HG03571 (cell line): ENCODE measurements around the gene BFAR.
A peak's percentile ranks its signal among the peaks of the same experiment; 100 is the strongest.
"Not testable (repeated sequence)": the region's sequence is repeated elsewhere in the genome, so short reads cannot be mapped to it uniquely, and the experiment has no call there.

Experiments used
- ATAC-seq: cut with Tn5 transposase; IDR thresholded peaks from one replicate; pipeline ENCODE4 v1.9.1; 2021; ENCODE audit not compliant: unreplicated experiment

The BFAR gene

DNA sequence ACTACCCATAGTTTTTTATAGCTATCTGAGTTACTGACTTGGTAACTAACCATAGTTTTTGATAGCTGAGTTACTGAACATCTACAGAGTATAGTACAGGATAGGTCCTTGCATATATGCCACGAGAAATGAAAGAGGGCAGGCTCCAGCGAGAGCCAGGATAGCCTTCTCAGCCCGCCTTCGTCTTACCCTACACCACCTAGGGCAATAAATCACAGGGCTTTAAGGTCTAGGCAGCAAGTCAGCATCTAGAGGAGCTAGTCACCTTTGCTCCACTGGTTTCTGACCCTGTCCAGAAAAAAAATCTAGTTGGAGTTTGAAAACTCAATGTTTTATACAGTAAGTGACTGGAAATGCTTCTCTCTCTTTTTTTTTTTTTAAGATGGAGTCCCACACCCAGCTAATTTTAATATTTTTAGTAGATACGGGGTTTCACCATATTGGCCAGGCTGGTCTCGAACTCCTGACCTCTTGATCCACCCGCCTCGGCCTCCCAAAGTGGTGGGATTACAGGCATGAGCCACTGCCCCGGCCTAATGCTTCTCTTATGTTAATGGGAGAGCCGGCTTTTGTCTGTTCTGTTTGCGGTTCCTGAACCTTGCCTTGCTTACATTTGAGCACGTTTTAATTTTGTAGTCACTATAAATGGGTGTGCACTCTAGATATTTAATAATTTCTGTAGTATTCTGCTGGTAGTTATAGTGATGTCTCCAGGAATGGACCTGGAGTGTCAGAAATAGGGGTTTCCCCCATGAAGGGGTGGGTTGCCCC is 2.8 kb downstream of the BFAR start:
- ATAC-seq, result no peak

DNA sequence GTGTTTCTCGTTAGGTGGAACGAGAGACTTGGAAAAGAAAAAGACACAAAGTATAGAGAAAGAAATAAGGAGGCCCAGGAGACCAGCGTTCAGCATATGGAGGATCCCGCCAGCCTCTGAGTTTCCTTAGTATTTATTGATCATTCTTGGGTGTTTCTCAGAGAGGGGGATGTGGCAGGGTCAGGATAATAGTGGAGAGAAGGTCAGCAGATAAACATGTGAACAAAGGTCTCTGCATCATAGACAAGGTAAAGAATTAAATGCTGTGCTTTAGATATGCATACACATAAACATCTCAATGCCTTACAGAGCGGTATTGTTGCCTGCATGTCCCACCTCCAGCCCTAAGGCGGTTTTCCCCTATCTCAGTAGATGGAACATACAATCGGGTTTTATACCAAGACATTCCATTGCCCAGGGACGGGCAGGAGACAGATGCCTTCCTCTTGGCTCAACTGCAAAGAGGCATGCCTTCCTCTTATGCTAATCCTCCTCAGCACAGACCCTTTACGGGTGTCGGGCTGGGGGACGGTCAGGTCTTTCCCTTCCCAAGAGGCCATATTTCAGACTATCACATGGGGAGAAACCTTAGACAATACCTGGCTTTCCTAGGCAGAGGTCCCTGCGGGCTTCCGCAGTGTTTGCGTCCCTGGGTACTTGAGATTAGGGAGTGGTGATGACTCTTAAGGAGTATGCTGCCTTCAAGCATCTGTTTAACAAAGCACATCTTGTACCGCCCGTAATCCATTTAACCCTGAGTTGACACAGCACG is 3.6 kb downstream of the BFAR start:
- not testable (repeated sequence) for ATAC-seq

DNA sequence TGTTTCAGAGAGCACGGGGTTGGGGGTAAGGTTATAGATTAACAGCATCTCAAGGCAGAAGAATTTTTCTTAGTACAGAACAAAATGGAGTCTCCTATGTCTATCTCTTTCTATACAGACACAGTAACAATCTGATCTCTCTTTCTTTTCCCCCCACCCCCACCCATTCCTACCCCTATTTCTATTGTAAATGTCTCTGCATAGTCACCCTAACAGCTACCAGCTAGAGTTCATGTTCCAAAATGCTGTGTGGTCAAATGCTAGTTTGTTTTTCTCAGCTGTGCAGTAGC is 4.1 kb downstream of the BFAR start:
- ATAC-seq, result not testable (repeated sequence)

DNA sequence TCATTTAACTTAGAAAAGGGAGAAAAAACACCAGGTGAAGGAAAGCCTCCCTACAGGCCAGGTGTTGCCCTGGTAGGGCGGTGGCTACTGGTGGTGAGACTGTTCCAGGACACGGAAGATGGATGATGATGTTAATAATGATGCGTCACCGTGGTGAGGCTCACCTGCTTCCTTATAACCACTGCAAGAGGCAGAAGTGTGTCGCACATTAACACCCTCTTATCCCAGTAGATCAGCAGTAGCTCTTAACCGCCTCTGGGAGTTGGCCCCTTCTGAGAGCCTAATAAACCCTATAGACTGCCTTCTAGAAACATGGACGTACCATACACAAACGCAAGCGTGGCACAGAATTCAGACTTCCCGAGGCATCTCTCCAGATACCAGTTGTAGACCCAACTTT is 7.8 kb downstream of the BFAR start:
- ATAC-seq, result no peak

DNA sequence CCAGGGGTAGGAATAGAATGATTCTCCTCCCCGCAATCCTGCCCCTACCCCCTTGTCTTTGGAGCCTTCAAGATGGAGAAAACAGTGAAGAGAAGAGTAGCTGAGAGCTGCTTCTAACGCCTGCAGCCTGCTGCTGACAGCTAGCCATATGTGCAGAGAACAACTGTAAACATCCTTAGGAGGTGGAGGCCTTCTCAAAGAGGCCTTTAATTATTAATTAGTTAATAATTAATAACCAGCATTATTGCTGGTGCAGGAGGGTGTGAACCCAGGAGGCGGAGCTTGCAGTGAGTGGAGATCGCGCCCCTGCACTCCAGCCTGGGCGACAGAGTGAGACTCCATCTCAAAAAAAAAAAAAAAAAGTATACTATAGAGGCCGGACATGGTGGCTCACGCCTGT is 8.5 kb downstream of the BFAR start:
- no peak for ATAC-seq

DNA sequence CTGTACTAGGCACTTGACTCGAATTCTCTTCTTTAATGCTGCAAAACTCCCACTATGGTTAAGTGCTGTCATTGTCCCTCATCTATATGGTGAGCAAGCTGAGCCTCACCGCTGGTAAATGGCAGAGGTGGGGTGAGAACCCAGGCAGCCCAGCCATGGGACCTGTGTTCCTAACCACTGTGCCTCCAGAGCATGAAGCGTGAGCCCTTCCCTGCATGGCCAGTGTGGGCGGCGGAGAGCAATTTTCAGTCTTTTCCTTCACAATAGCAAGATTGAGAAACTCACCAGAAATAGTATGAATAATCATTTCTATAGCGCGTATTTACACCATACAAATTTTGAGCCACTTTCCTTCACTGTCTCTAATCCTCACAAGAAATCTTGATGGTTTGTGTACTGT is 9.2 kb downstream of the BFAR start:
- ATAC-seq, result no peak

DNA sequence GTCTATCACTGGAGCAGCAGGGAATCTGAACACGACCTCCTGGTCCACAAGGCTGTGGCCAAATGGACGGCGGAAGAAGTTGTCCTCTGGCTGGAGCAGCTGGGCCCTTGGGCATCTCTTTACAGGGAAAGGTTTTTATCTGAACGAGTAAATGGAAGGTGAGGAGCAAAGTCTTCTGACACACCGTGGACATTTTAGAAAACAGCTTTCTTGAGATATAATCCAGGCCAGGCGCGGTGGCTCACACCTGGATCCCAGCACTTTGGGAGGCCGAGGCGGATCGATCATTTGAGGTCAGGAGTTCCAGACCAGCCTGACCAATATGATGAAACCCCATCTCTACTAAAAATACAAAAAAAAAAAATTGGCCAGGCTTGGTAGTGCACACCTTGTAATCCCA is 17.1 kb downstream of the BFAR start:
- ATAC-seq, result no peak

DNA sequence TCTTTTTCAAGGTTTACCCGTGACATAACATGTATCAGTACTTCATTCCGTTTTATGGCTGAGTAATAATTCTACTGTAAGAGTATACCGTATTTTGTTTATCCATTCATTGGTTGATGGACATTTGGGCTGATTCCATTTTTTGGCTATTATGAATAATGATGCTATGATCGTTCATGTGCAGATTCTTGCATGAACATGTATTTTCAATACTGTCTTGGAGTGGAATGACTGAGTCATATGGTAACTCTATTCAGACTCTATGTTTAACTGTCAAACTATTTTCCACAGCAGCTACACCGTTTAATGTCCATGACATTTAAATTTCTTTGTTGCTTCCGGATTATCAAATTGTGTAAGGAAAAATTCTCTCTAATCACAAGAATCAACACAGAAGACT is 17.9 kb downstream of the BFAR start:
- ATAC-seq, result no peak

DNA sequence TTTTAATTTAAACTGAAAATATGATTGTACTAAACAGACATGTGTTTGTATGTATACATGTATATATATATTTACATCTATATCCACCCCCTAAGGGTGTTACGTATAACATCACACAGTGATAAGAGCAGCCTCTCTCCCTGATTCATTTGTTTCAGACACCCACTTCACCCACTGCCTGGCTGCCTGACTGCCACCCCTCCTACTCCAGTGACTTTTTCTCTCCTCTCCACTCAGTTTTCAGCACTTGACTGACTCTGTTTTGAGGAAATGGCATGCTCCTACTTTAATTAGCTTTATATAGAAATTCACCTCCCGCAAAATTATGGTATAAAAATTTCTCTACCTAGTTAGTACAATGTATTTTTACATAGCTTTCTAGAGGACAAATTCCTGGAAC is 20.0 kb downstream of the BFAR start:
- no peak for ATAC-seq

DNA sequence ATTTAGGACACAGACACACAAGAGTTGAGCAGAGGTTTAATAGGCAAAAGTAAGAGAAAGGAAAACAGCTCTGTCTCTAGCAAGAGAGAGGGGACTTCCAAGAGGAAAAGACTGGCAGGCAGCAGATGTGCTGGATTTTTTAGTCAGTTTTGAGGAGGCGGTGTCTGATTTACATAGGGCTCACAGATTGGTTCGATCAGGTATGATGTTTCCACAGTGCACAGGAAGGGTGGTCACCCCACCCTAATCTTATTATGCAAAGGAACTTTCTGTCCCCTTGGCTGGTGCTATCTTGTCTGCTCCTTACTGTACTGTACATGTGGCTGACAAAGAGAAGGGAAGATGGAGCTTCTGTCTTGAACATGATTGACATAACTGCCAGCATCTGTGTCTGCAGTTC is 25.3 kb downstream of the BFAR start:
- no peak for ATAC-seq

DNA sequence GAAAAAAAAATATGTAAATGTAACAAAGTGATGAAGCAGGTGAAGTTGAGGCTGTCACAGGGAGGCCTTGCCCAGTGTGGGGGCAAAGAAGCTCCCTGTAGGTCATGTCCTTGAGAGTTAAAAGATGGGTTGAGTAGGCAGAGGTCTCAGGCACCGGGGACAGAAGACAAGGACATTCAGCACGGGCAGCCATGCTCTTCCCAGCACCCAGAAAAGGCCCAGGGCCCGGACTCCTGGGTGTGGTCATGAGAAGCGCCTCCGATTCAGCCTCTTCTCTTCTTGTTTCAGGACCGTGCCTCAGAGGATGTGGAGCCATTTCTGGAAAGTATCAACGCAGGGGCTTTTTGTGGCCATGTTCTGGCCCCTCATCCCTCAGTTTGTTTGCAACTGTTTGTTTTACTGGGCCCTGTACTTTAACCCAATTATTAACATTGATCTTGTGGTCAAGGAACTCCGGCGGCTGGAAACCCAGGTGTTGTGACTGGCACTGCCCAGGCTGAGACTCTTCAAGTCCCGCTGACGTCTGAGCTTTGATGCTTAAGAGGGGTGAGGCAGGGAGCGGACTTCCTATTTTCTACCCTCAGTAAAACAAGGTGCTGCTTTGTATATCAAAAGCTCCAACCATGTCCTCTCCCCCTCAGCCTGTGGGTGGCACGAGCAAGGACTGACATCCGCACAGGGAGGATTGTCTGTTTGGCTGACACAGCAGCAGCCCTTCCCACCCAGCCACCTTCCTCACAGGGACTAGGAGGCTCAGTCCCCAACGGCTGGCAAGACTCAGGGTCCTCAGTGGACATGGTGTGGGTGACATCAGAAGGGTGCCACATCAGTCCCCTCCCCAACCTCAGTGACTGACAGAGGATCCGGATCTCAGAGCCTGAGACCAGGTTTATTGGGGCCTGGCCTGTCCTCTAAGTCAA is 34.9 kb downstream of the BFAR start:
- no peak for ATAC-seq

DNA sequence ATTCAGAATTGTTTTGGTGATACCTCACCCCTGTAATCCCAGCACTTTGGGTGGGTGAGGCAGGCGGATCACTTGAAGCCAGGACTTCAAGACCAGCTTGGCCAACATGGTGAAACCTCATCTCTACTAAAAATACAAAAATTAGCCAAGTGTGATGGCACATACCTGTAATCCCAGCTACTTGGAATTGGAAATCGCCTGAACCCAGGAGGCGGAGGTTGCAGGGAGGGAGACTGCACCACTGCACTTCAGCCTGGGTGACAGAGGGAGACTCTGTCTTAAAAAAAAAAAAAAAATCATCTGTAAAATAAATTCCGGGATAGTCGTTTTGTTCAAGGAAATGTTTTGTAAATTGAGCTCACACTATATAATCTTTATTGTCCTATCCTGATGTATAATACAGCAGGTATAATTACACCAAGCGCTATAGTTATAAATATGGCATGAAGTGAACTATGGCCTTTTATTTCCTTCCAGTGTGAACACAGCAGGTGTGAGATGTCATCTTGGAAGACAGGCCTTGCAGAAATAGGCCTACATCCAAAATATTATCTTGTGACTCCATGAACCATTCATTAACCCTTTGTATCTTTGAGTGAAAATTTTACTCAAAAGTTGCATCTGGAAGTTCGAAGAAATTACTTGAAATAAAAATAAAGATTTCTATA is 35.9 kb downstream of the BFAR start:
- ATAC-seq, result no peak

DNA sequence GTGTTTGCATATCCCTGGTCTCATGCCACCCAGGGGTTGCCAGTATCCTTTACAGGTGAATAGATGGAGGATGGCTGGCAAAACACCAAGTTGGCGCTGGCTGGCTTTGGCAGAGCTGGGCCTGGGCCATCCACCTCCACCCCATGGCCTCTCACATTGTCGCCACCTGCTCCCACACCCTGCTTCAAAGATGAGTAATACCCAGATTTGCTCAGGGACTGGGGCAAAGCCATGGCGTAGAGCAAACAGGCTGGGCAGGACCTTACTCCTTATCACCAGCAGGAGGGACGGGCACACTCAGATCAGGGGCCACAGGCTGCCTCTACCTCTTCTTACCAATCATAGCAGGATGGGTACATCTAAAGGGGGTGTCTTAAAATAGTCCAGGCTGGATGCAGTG is 37.0 kb downstream of the BFAR start:
- ATAC-seq, result no peak

DNA sequence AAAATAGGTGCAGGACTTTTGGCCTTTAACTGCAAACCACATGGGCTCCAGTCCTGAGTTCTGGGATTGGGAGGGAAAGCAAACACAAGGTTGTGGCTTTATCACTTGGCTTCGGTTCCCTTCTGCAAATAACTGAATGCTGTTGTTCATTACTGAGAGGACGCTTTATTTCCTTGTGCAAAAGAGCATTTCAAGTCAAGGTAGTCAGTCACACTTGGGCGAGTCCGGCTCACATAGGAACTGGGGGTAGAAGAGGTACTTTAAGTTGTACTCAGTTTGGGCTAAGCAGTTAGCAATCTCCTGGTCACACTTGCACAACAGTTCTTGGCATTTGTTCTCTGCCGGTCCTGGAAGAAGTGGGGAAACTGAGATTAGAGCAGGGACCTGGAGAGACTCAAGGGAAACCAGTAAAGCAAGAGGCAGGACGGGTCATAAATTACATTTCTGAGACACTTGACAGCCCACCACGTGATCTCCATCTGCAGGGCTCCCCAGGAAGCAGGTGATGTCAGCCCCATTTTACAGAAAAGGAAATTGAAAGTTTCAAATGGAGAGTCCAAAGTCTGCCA is 39.7 kb downstream of the BFAR start:
- ATAC-seq, result peak; percentile 75

DNA sequence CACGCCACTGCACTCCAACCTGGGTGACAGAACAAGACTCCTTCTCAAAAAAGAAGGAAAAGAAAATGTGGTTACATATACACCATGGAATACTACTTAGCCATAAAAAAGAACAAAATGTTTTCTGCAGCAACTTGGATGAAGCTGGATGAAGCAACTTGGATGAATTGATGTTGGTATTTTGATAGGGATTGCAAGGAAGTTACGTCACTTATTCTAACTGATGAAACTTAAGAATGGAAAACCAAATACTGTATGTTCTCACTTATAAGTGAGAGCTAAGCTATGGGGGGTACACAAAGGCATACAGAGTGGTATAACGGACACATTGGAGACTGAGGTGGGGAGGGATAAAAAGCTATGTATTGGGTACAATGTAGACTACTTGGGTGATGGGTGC is 43.9 kb downstream of the BFAR start:
- no peak for ATAC-seq

DNA sequence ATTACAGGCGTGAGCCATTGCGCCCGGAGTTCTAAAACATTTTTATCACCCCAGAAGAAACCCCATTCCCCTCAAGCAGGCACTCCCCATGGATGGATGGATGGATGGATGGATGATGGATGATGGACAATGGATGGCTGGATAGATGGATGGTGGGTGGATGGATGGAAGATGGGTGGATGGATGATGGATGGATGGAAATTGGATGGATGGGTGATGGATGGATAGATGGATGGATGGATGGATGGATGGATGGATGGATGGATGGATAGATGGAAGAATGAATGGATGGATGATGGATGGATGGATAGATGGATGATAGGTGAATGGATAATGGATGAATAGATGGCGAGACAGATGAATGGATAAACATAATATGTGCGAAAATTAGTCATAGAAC is 44.9 kb downstream of the BFAR start:
- no peak for ATAC-seq

DNA sequence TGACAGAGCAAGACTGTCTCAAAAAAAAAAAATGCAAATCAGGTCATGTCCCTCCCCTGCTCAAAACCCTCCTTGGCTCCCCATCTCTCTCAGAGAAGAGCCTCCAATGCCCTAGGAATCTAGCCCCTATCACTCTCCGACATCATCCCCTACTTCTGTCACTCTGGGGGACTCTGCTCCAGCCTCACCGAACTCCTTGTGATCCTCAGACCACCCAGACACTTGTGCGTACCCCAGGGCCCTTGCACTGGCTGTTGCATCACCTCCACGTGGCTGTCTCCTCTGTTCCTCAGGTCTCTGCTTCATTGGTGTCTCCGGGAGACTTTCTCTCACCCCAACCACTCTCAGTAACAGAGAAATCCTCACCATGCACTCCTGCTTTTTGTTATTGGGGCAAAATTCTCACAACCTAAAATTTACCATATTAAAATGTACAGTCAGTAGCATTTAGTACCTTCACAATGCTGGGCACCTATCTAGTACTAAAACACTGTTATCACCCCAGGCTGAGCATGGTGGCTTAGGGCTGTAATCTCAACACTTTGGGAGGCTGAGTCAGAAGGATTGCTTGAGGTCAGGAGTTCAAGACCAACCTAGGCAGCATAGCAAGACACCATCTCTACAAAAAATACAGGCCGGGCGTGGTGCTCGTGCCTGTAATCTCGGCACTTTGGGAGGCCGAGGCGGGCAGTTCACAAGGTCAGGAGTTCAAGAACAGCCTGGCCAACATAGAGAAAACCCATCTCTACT is 46.2 kb downstream of the BFAR start:
- ATAC-seq, result no peak

DNA sequence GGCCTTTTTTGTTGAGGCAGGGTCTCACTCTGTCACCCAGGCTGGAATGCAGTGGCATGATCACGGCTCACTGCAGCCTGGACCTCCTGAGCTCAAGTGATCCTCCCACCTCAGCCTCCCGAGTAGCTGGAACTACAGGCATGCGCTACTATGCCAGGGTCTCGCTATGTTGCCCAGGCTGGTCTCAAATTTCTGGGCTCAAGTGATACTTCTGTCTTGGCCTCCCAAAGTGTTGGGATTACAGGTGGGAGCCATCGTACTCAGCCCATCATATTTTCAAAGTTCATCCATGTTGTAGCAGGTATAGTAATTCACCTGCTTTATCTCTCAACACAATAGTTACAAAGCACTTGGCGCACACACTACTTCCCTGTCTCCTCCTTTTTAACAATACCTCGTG is 47.6 kb downstream of the BFAR start:
- not testable (repeated sequence) for ATAC-seq

DNA sequence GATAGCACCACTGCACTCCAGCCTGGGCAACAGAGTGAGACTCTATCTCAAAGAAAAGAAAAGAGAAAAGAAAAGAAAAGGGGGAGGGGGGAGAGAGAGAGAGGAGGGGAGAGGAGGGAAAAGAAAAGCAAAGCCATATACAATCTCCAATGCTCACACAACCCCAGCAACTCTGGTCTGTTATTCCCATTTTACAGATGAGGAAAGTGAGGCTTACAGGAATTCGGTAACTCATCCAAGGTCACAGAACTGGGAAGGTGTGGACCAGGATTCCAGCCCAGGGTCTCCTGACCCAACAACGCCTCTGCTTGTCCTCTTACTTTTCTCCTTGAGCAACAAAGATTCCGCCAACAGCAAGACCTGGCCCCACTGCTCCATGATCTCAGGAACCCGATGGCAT is 48.4 kb downstream of the BFAR start:
- ATAC-seq, result no peak

DNA sequence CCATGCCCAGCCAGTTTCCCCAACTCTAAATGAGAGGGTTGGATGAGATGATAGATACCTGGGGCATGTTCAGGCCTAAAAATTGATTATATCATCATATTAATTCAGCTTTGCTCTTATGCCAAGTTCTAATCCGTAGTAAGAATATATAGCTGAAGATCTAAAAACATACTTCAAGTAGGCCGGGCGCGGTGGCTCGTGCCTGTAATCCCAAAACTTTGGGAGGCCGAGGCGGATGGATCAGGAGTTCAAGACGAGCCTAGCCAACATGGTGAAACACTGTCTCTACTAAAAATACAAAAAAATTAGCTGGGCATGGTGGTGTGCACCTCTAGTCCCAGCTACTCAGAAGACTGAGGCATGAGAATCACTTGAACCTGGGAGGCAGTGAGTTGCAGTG is 49.4 kb downstream of the BFAR start:
- ATAC-seq, result no peak
